H1 (cell line): ENCODE measurements around the gene SLC19A3. TPM values are rescaled to one million over a fixed set of nuclear protein-coding genes. Genes with fewer than 3 reads are reported as not detected.

ENCODE experiments used
- CTCF ChIA-PET: fragments of 300-600 bp; sonication (Branson Sonifier 250); formaldehyde crosslinking; loops from one replicate; lab custom pipeline; 2021; ENCODE audit not compliant: partially characterized antibody; lab: Charles Lee
- POLR2A ChIA-PET: fragments of 300-600 bp; sonication (Branson Sonifier 250); formaldehyde crosslinking; loops from one replicate; lab custom pipeline; 2021; ENCODE audit warnings: inconsistent platforms; ENCODE audit not compliant: partially characterized antibody; lab: Charles Lee
- DNase-seq, 2 experiments: peaks; one replicate each; pipeline versions ENCODE4 v3.0.0 to v3.0.0-alpha.2; 2010 to 2022; ENCODE audit warnings: low spot score in 2 of 2, low read depth in 1 of 2, mixed read lengths in 1 of 2
- FAIRE-seq: peaks from 2 replicates; lab custom pipeline; 2011; peaks lifted over from hg19 to GRCh38; lab: Jason Lieb, UNC
- H2AFZ ChIP-seq: 2 replicates; pipeline ENCODE4 v1.8.1; 2012; ENCODE audit warnings: low read length, inconsistent platforms
- H2AK5ac ChIP-seq: 2 replicates; pipeline ENCODE4 v1.6.1; 2013; ENCODE audit warnings: low read depth, low read length
- H2BK120ac ChIP-seq: replicated peaks from 2 replicates; pipeline ENCODE3; 2013; ENCODE audit warnings: low read depth, low read length, inconsistent platforms
- H2BK12ac ChIP-seq: 2 replicates; pipeline ENCODE4 v1.6.1; 2013; ENCODE audit warnings: low read depth, low read length
- H2BK15ac ChIP-seq: 2 replicates; pipeline ENCODE4 v1.6.1; 2013; ENCODE audit warnings: low read length
- H2BK20ac ChIP-seq: 2 replicates; pipeline ENCODE4 v1.6.1; 2013; ENCODE audit warnings: low read length
- H2BK5ac ChIP-seq: 2 replicates; pipeline ENCODE4 v1.6.1; 2013; ENCODE audit warnings: low read depth, low read length
- H3K14ac ChIP-seq: 2 replicates; pipeline ENCODE4 v1.6.1; 2013; ENCODE audit warnings: inconsistent platforms; ENCODE audit not compliant: insufficient read length
- H3K18ac ChIP-seq: 2 replicates; pipeline ENCODE4 v1.6.1; 2013; ENCODE audit warnings: low read length; ENCODE audit errors: extremely low read depth
- H3K23ac ChIP-seq: 2 replicates; pipeline ENCODE4 v1.6.1; 2013; ENCODE audit warnings: inconsistent platforms; ENCODE audit not compliant: insufficient read length
- H3K23me2 ChIP-seq: 2 replicates; pipeline ENCODE4 v1.6.1; 2013; ENCODE audit warnings: low read depth, low read length
- H3K27ac ChIP-seq: 2 replicates; pipeline ENCODE4 v1.6.1; 2011; ENCODE audit warnings: low read depth, low read length, inconsistent platforms
- H3K27me3 ChIP-seq, 4 experiments: replicated peaks in 1 of 4; 1 replicate in 1 of 4; 2 replicates in 3 of 4; pipeline versions ENCODE4 v1.6.1 to v1.8.1; 2011 to 2013; ENCODE audit warnings: low read length in 3 of 4, mild to moderate bottlenecking in 3 of 4, inconsistent platforms in 2 of 4, mixed read lengths in 2 of 4, moderate library complexity in 1 of 4; ENCODE audit not compliant: control insufficient read depth in 3 of 4, insufficient read depth in 3 of 4; ENCODE audit errors: extremely low read depth in 1 of 4
- H3K36me3 ChIP-seq, 4 experiments: 2 replicates each; pipeline versions ENCODE4 v1.6.1 to v1.8.1; 2011 to 2013; ENCODE audit warnings: mild to moderate bottlenecking in 4 of 4, low read length in 3 of 4, moderate library complexity in 2 of 4, control low read depth in 1 of 4, inconsistent platforms in 1 of 4; ENCODE audit not compliant: insufficient read depth in 4 of 4, control insufficient read depth in 2 of 4
- H3K4ac ChIP-seq: replicated peaks from 2 replicates; pipeline ENCODE3; 2013; ENCODE audit warnings: low read length, low read depth, mixed read lengths, inconsistent platforms; ENCODE audit not compliant: insufficient read length
- H3K4me1 ChIP-seq, 4 experiments: replicated peaks in 1 of 4; 1 replicate in 1 of 4; 2 replicates in 3 of 4; pipeline versions ENCODE4 v1.6.1 to v1.8.1; 2011 to 2013; ENCODE audit warnings: low read length in 3 of 4, inconsistent platforms in 2 of 4, mixed read lengths in 1 of 4; ENCODE audit not compliant: insufficient read depth in 4 of 4, control insufficient read depth in 3 of 4
- H3K4me2 ChIP-seq, 2 experiments: 2 replicates each; pipeline versions ENCODE4 v1.6.1 to v1.8.1; 2011 to 2013; ENCODE audit warnings: low read depth in 2 of 2, low read length in 2 of 2, control low read depth in 1 of 2, inconsistent platforms in 1 of 2, mild to moderate bottlenecking in 1 of 2; ENCODE audit not compliant: insufficient read depth in 1 of 2
- H3K4me3 ChIP-seq, 4 experiments: fragments of 200-600, 300-600 bp in 1 of 4; sonication (generic), shearing (Covaris generic), sonication (Bioruptor Twin) in 1 of 4; 2 replicates each; pipeline versions ENCODE4 v1.5.1 to v1.8.1; 2011 to 2016; ENCODE audit warnings: low read length in 4 of 4, low read depth in 3 of 4, control low read depth in 2 of 4, inconsistent platforms in 2 of 4, mild to moderate bottlenecking in 2 of 4, mixed read lengths in 1 of 4, moderate library complexity in 1 of 4; ENCODE audit not compliant: insufficient read depth in 2 of 4; ENCODE audit errors: extremely low read depth in 1 of 4
- H3K56ac ChIP-seq: replicated peaks from 2 replicates; pipeline ENCODE3; 2013; ENCODE audit warnings: low read depth, mild to moderate bottlenecking, mixed read lengths, low read length, inconsistent platforms; ENCODE audit not compliant: insufficient read length
- H3K79me1 ChIP-seq: 2 replicates; pipeline ENCODE4 v1.6.1; 2013; ENCODE audit warnings: low read depth, low read length, control low read depth
- H3K79me2 ChIP-seq, 2 experiments: 2 replicates each; pipeline versions ENCODE4 v1.6.1 to v1.8.1; 2012 to 2013; ENCODE audit warnings: low read length in 2 of 2, mild to moderate bottlenecking in 2 of 2, inconsistent platforms in 1 of 2; ENCODE audit not compliant: insufficient read depth in 2 of 2, control insufficient read depth in 1 of 2
- H3K9ac ChIP-seq, 4 experiments: replicated peaks in 1 of 4; 1 replicate in 1 of 4; 2 replicates in 3 of 4; pipeline versions ENCODE4 v1.6.1 to v1.8.1; 2011 to 2013; ENCODE audit warnings: low read depth in 3 of 4, low read length in 3 of 4, control low read depth in 2 of 4, mild to moderate bottlenecking in 2 of 4, moderate library complexity in 2 of 4, inconsistent platforms in 1 of 4; ENCODE audit errors: extremely low read depth in 1 of 4
- H3K9me3 ChIP-seq, 2 experiments: 2 replicates each; pipeline versions ENCODE4 v1.6.1 to v1.8.1; 2012 to 2013; ENCODE audit warnings: mild to moderate bottlenecking in 2 of 2, moderate library complexity in 2 of 2, control low read depth in 1 of 2, inconsistent platforms in 1 of 2, low read depth in 1 of 2, low read length in 1 of 2, mixed read lengths in 1 of 2; ENCODE audit not compliant: insufficient read depth in 2 of 2
- H4K20me1 ChIP-seq, 2 experiments: replicated peaks in 1 of 2; 2 replicates each; pipeline versions ENCODE3 to v1.8.1; 2011 to 2013; ENCODE audit warnings: inconsistent platforms in 2 of 2, low read length in 2 of 2, mild to moderate bottlenecking in 1 of 2; ENCODE audit not compliant: insufficient read depth in 2 of 2, control insufficient read depth in 1 of 2
- H4K5ac ChIP-seq: 2 replicates; pipeline ENCODE4 v1.6.1; 2013; ENCODE audit warnings: low read length, low read depth, mixed read lengths, inconsistent platforms; ENCODE audit not compliant: insufficient read length
- H4K8ac ChIP-seq: 2 replicates; pipeline ENCODE4 v1.8.0; 2013; ENCODE audit warnings: mild to moderate bottlenecking, moderate library complexity, low read length, inconsistent platforms; ENCODE audit not compliant: insufficient read depth; ENCODE audit errors: extremely low read depth
- H4K91ac ChIP-seq: replicated peaks from 2 replicates; pipeline ENCODE3; 2013; ENCODE audit warnings: low read length, mixed read lengths, inconsistent platforms; ENCODE audit not compliant: insufficient read length
- ATF2 ChIP-seq: IDR thresholded peaks from 2 replicates; pipeline ENCODE4 v1.6.1; 2012; ENCODE audit warnings: low read length, inconsistent platforms
- ATF3 ChIP-seq: IDR thresholded peaks from 2 replicates; pipeline ENCODE4 v1.6.1; 2011; ENCODE audit warnings: low read depth, mild to moderate bottlenecking, low read length; ENCODE audit not compliant: insufficient read depth
- BCL11A ChIP-seq, 2 experiments: IDR thresholded peaks; one replicate each; pipeline ENCODE4 v1.6.1; 2011; ENCODE audit warnings: low read depth in 2 of 2, low read length in 2 of 2, mild to moderate bottlenecking in 2 of 2
- CREB1 ChIP-seq: IDR thresholded peaks from 2 replicates; pipeline ENCODE4 v1.6.1; 2012; ENCODE audit warnings: inconsistent platforms
- CTBP2 ChIP-seq: IDR thresholded peaks from 2 replicates; pipeline ENCODE4 v1.7.0; 2011; ENCODE audit warnings: borderline replicate concordance, mild to moderate bottlenecking, moderate library complexity, mixed read lengths, low read length; ENCODE audit not compliant: insufficient read depth, insufficient read length
- JUN ChIP-seq: IDR thresholded peaks from 2 replicates; pipeline ENCODE4 v1.6.1; 2011; ENCODE audit warnings: low read depth, mild to moderate bottlenecking, improper control_type of control experiment, low read length
- RBBP5 ChIP-seq: IDR thresholded peaks from 2 replicates; pipeline ENCODE4 v1.7.1; 2012; ENCODE audit warnings: low read depth, mild to moderate bottlenecking, inconsistent platforms, low read length, moderate library complexity, borderline replicate concordance
- SAP30 ChIP-seq: fragments of 300-600 bp; sonication (generic); IDR thresholded peaks from 2 replicates; pipeline ENCODE4 v1.7.1; 2012; ENCODE audit warnings: low read length, moderate library complexity, mild to moderate bottlenecking, inconsistent platforms; ENCODE audit not compliant: insufficient read depth, insufficient replicate concordance
- SP2 ChIP-seq: IDR thresholded peaks from 2 replicates; pipeline ENCODE4 v1.6.1; 2012; ENCODE audit warnings: mild to moderate bottlenecking, low read length, inconsistent platforms
- USF2 ChIP-seq: IDR thresholded peaks from 2 replicates; pipeline ENCODE4 v1.6.1; 2011; ENCODE audit warnings: low read length, improper control_type of control experiment
- WGBS, 2 experiments: shearing (Covaris generic) in 1 of 2; methylation state at CpG; one replicate each; pipeline versions ENCODE4 v1.1.6 to v1.1.7; 2013 to 2015; ENCODE audit warnings: low lambda C conversion rate in 2 of 2, mixed read lengths in 2 of 2, inconsistent platforms in 1 of 2, low coverage in 1 of 2, missing lambda C conversion rate in 1 of 2; ENCODE audit not compliant: insufficient replicate concordance in 2 of 2, insufficient coverage in 1 of 2, insufficient read length in 1 of 2; ENCODE audit errors: extremely low coverage in 1 of 2, missing lambda C conversion rate in 1 of 2; 5-methylcytosine and 5-hydroxymethylcytosine counted together
- polyA plus RNA-seq, 7 experiments: library from polyadenylated mRNA; depleted of rRNA in 3 of 7; stranded (reverse) in 5 of 7; unstranded in 2 of 7; fragments of >200 nt in 5 of 7; fragments of 200-250 nt in 2 of 7; gene quantifications; 1 replicate in 5 of 7; 2 replicates in 1 of 7; 4 replicates in 1 of 7; pipeline versions ENCODE4 v1.2.1 to v1.2.3, GENCODE V29; 2011 to 2013; ENCODE audit warnings: missing spikeins in 2 of 7, mixed read lengths in 2 of 7
- total RNA-seq: library from RNA; stranded (reverse); fragmentation: NEBNext Ultra II Directional; extraction: Animal tissue kit (Norgen Biotek cat#: 25700); gene quantifications from 2 replicates; pipeline ENCODE4 v1.2.1, GENCODE V29; 2021

The SLC19A3 gene
- total and polyA plus RNA-seq, 2 of the 8 experiments (the other 6 are each of a cell fraction or from before 2014, with no cell fraction given) = 7.0 to 9.8 TPM

- Histone ChIP-seq H4K91ac (no peak overlapping the region), H2BK5ac (no peak overlapping the region), H3K4me3 (no peak overlapping the region), H3K79me2 (no peaks in the 10 kb centered on the region), H2AFZ (no peak overlapping the region), H3K4me1 (no peaks in the 10 kb centered on the region), H3K27ac (no peak overlapping the region), H4K8ac (no peak overlapping the region), H4K20me1 (no peaks in the 10 kb centered on the region), H2BK120ac (peak overlapping the region; percentile 72), H3K36me3 (no peaks in the 10 kb centered on the region), H3K4ac (no peak overlapping the region), H3K23ac (no peak overlapping the region), H2BK12ac (no peak overlapping the region), H2BK15ac (no peak overlapping the region), H3K18ac (no peak overlapping the region), H3K27me3 (no peaks in the 10 kb centered on the region), H2BK20ac (0 out of 2 replicates have a peak overlapping the region, but pooled peaks have one; percentile 48), H3K14ac (no peak overlapping the region), H3K4me2 (no peak overlapping the region), H3K79me1 (no peaks in the 10 kb centered on the region), H2AK5ac (no peak overlapping the region), H3K9ac (no peak overlapping the region), H3K56ac (no peak overlapping the region), H3K23me2 (no peaks in the 10 kb centered on the region), H4K5ac (no peak overlapping the region), H3K9me3 (no peaks in the 10 kb centered on the region; a peak in 1 of 4 replicates)
- FAIRE-seq (no peak), DNase-seq (no peak)
- POLR2A ChIA-PET = no interaction called here
- CTCF ChIA-PET = interaction anchor here (1.1 to 1.5 kb wide), 4 partner anchors 10 to 34 kb away, joined by 3 read pairs; no protein-coding TSS in a partner anchor
- WGBS, 2 experiments = 91% methylated on average over 4 of the region's 4 CpGs; no CpG with 5 or more reads in 1 of the 2 experiments
- no peak for TF ChIP-seq CREB1
- no peak for TF ChIP-seq SP2
- no peak for TF ChIP-seq CTBP2
- no peak for TF ChIP-seq USF2
- no peak for TF ChIP-seq RBBP5
- TF ChIP-seq BCL11A (IDR thresholded peaks at IDR 0.05; ENCODE audit: low read depth in 2 of 2, low read length in 2 of 2) = no peak
- no peak for TF ChIP-seq SAP30
- no peak for TF ChIP-seq JUN
- no peak for TF ChIP-seq ATF2
- TF ChIP-seq ATF3 = no peak
Observed at GRCh38 chr2:227706859-227707258, 11.0 kb downstream of the SLC19A3 start.
